Astrocyte (in vitro differentiated cells and primary cell): Measurements from ENCODE around the gene C1R. TPM values are rescaled to one million over a fixed set of nuclear protein-coding genes. Genes with fewer than 3 reads are reported as not detected.

Experiments used
- DNase-seq: peaks from one replicate; pipeline ENCODE4 v3.0.0-alpha.2; 2010; ENCODE audit warnings: low read depth
- FAIRE-seq: peaks from 2 replicates; lab custom pipeline; 2011; peaks lifted over from hg19 to GRCh38; lab: Jason Lieb, UNC
- H2AFZ ChIP-seq: 2 replicates; pipeline ENCODE4 v1.6.0; 2012; ENCODE audit warnings: low read depth, low read length, inconsistent platforms
- H3K27ac ChIP-seq: 2 replicates; pipeline ENCODE4 v1.5.1; 2011; ENCODE audit warnings: low read depth, low read length, inconsistent platforms
- H3K27me3 ChIP-seq: 2 replicates; pipeline ENCODE4 v1.6.0; 2011; ENCODE audit warnings: low read length, inconsistent platforms; ENCODE audit not compliant: insufficient read depth
- H3K36me3 ChIP-seq: 2 replicates; pipeline ENCODE4 v1.5.1; 2011; ENCODE audit warnings: low read length, inconsistent platforms; ENCODE audit not compliant: insufficient read depth
- H3K4me1 ChIP-seq: 2 replicates; pipeline ENCODE4 v1.5.1; 2011; ENCODE audit warnings: low read length, inconsistent platforms; ENCODE audit not compliant: insufficient read depth
- H3K4me2 ChIP-seq: 2 replicates; pipeline ENCODE4 v1.6.0; 2012; ENCODE audit warnings: low read length, inconsistent platforms
- H3K4me3 ChIP-seq: 2 replicates; pipeline ENCODE4 v1.5.1; 2011; ENCODE audit warnings: low read depth, mild to moderate bottlenecking, low read length, inconsistent platforms; ENCODE audit not compliant: insufficient read depth
- H3K79me2 ChIP-seq: 2 replicates; pipeline ENCODE4 v1.6.0; 2012; ENCODE audit warnings: mild to moderate bottlenecking, low read length, inconsistent platforms; ENCODE audit not compliant: insufficient read depth
- H3K9ac ChIP-seq: 2 replicates; pipeline ENCODE4 v1.6.0; 2012; ENCODE audit warnings: mild to moderate bottlenecking, low read length, inconsistent platforms
- H3K9me3 ChIP-seq: 2 replicates; pipeline ENCODE4 v1.5.1; 2012; ENCODE audit warnings: low read depth, mild to moderate bottlenecking, low read length, inconsistent platforms; ENCODE audit not compliant: insufficient read depth
- H4K20me1 ChIP-seq: 2 replicates; pipeline ENCODE4 v1.6.0; 2012; ENCODE audit warnings: low read length, inconsistent platforms; ENCODE audit not compliant: insufficient read depth
- H3K27ac Mint-ChIP-seq: one replicate; pipeline ENCODE4 v1.8.0; 2021; ENCODE audit warnings: mild to moderate bottlenecking, mixed read lengths; ENCODE audit not compliant: unreplicated experiment
- H3K27me3 Mint-ChIP-seq: one replicate; pipeline ENCODE4 v1.8.0; 2021; ENCODE audit warnings: low read depth, mixed read lengths; ENCODE audit not compliant: unreplicated experiment
- H3K36me3 Mint-ChIP-seq: one replicate; pipeline ENCODE4 v1.8.0; 2021; ENCODE audit warnings: low read depth, mixed read lengths; ENCODE audit not compliant: unreplicated experiment
- H3K4me1 Mint-ChIP-seq: one replicate; pipeline ENCODE4 v1.8.0; 2021; ENCODE audit warnings: low read depth, mixed read lengths; ENCODE audit not compliant: unreplicated experiment
- H3K4me3 Mint-ChIP-seq: one replicate; pipeline ENCODE4 v1.8.0; 2021; ENCODE audit warnings: mild to moderate bottlenecking, moderate library complexity, mixed read lengths; ENCODE audit not compliant: unreplicated experiment
- H3K9me3 Mint-ChIP-seq: one replicate; pipeline ENCODE4 v1.8.0; 2021; ENCODE audit warnings: mild to moderate bottlenecking, mixed read lengths; ENCODE audit not compliant: unreplicated experiment
- CTCF ChIP-seq: IDR thresholded peaks from 2 replicates; pipeline ENCODE4 v1.5.1; 2011; ENCODE audit warnings: low read depth, mild to moderate bottlenecking, inconsistent platforms, low read length, moderate library complexity; ENCODE audit not compliant: insufficient read depth
- EZH2 ChIP-seq: IDR thresholded peaks from 2 replicates; pipeline ENCODE4 v1.6.1; 2012; ENCODE audit warnings: mild to moderate bottlenecking, low read length, inconsistent platforms; ENCODE audit not compliant: insufficient read depth
- total RNA-seq: library from RNA; stranded (reverse); gene quantifications from 2 replicates; pipeline ENCODE4 v1.2.1, GENCODE V29; 2021

Gene C1R
- total RNA-seq, 1 donor from 2014 or later: 0.86 TPM

GRCh38 chr12:7031306-7031705 is 60.9 kb downstream of the C1R start:
- Histone ChIP-seq H3K4me3 (no peak overlapping the region), H3K4me2 (no peak overlapping the region), H3K9ac (no peak overlapping the region), H3K9me3 (no peaks in the 10 kb centered on the region), H4K20me1 (no peaks in the 10 kb centered on the region), H2AFZ (no peak overlapping the region), H3K36me3 (no peaks in the 10 kb centered on the region), H3K27ac (no peak overlapping the region), H3K4me1 (no peaks in the 10 kb centered on the region), H3K27me3 (peaks cover 7% of the 10 kb centered on the region), H3K79me2 (no peaks in the 10 kb centered on the region)
- H3K27ac Mint-ChIP-seq: no peak overlapping the region
- peaks cover 5% of the 10 kb centered on the region for H3K9me3 Mint-ChIP-seq
- no peak overlapping the region for H3K4me3 Mint-ChIP-seq
- DNase-seq (no peak), FAIRE-seq (no peak)
- H3K36me3 Mint-ChIP-seq: no peaks in the 10 kb centered on the region
- H3K27me3 Mint-ChIP-seq: peaks cover 4% of the 10 kb centered on the region
- TF ChIP-seq CTCF (no peak), EZH2 (no peak)
- H3K4me1 Mint-ChIP-seq: no peaks in the 10 kb centered on the region

Other genes with a start within 250 kb of the C1R start
- 2.3 and 3.2 TPM in 2 replicates for gene CDCA3, start 241.2 kb downstream of the C1R start, total RNA-seq
- gene USP5, start 240.3 kb downstream of the C1R start, total RNA-seq: 144 and 146 TPM in 2 replicates
- 722 and 791 TPM in 2 replicates for gene TPI1, start 224.9 kb downstream of the C1R start, total RNA-seq
- 4.9 and 6.2 TPM in 2 replicates for gene SPSB2, start 219.1 kb downstream of the C1R start, total RNA-seq
- gene LRRC23, start 187.6 kb downstream of the C1R start, total RNA-seq: 5.0 and 5.2 TPM in 2 replicates
- 46.4 and 47.7 TPM in 2 replicates for gene ENO2, start 177.9 kb downstream of the C1R start, total RNA-seq
- gene ATN1, start 164.5 kb downstream of the C1R start, total RNA-seq: 94.9 and 97.8 TPM in 2 replicates
- gene RNU7-1, start 148.6 kb downstream of the C1R start, total RNA-seq: not detected in 2 replicates
- gene C12orf57, start 148.4 kb downstream of the C1R start, total RNA-seq: 117 and 123 TPM in 2 replicates
- 5.2 and 8.9 TPM in 2 replicates for gene PTPN6, start 141.1 kb downstream of the C1R start, total RNA-seq
- gene PHB2, start 121.8 kb downstream of the C1R start, total RNA-seq: 171 and 176 TPM in 2 replicates
- gene EMG1, start 121.5 kb downstream of the C1R start, total RNA-seq: 38.6 and 39.1 TPM in 2 replicates
- gene LPCAT3, start 74.0 kb downstream of the C1R start, total RNA-seq: 26.2 and 27.6 TPM in 2 replicates
- 5.2 and 6.2 TPM in 2 replicates for gene C1S, start 31.7 kb downstream of the C1R start, total RNA-seq
- gene C1RL, start 16.8 kb upstream of the C1R start, total RNA-seq: 11.0 and 12.1 TPM in 2 replicates
- gene RBP5, start 36.4 kb upstream of the C1R start, total RNA-seq: not detected in 2 replicates
- 26.7 and 29.6 TPM in 2 replicates for gene CLSTN3, start 37.9 kb upstream of the C1R start, total RNA-seq
- 21.5 and 22.5 TPM in 2 replicates for gene PEX5, start 97.2 kb upstream of the C1R start, total RNA-seq
- not detected in 2 replicates for gene ACSM4, start 211.6 kb upstream of the C1R start, total RNA-seq